ENCODE measurements around the gene TTC24.
"Not testable (repeated sequence)": the region's sequence is repeated elsewhere in the genome, so short reads cannot be mapped to it uniquely, and the experiment has no call there.

TTC24 gene

DNA sequence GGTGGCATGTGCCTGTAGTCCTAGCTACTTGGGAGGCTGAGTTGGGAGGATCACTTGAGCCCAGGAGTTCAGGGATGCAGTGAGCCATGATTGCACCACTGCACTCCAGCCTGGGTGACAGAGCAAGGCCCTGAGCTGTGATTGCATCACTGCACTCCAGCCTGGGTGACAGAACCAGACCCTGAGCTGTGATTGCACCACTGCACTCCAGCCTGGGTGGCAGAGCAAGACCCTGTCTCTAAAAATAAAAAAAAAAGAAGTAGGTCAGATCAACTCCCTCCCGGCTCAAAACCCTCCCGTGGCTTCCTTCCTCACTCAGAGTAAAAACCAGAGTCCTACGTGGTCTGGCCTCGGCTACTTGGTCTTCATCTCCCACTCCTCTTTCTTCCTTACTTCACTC is 26.6 kb upstream of the TTC24 start:
- DNase-seq (ENCODE audit: extremely low spot score, insufficient read length, low read depth); FAIRE-seq: not testable (repeated sequence)

DNA sequence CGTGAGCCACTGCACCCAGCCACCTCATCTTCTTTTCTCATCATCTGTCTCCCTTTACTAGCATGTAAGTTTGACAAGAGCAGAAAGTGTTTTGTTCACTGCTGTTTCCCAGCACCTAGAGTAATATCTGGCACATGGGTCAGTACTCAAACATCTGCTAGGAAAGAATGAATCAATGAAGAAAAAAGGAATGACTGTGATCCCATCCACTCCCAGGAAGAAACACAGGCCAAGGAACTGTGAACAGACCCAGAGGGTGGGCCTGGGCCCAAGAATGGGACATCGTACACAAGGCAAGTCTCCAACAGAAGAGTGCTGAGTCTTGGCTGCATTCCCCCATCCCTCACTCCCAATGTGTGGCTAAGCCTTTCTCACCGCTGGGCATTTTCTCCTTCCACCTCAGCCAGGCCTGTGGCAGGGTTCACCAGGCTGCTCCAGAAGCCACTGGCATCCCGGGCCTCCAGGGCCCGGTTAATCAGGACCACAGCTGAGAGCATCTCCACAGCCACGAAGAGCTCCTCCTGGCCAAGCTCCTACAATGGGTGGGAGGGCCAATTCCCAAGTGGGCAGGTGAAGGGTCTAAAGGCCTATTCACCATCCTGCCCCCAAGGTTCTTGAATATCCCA is 25.6 kb upstream of the TTC24 start:
- no peak for FAIRE-seq

DNA sequence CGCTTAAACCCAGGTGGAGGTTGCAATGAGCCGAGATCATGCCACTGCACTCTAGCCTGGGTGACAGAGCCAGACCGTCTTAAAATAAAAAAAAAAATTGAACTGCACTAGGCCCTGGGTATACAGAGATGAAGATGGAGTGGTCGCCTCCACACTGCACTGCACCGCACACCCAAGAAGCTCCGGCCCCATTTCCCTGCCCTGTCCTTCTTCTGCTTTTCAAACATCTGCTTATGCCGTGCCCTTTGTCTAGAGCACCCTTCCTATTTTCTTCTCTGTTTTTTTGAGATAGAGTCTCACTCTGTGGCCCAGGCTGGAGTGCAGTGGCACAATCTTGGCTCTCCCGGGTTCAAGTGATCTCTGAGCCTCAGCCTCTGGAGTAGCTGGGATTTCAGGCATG is 24.6 kb upstream of the TTC24 start:
- no peak for DNase-seq (ENCODE audit: extremely low spot score, insufficient read length, low read depth)

More for the DNA sequence above, 25.6 kb upstream of the TTC24 start:
- DNase-seq (ENCODE audit: extremely low spot score, insufficient read length, low read depth), result no peak

DNA sequence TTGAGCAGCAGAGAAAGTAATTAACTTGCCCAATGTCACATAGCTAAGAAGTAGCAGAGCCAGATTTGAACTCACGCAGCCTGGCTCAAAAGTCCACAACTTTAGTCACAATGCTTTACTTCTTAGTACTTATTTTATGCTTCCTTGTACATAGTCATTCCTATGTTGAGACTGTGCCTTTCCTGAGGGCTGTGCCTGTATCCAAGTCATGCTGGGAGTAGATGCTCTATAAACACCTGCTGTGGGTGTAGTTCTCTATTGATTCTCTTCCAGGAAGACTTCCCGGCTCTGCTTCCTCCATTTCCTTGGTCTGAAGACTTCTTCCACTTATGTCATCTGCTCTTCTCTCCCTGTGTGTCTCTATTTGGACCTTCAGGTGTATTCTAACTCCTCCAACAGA is 23.8 kb upstream of the TTC24 start:
- DNase-seq (ENCODE audit: extremely low spot score, insufficient read length, low read depth), result no peak
- FAIRE-seq, result no peak

More for the DNA sequence above, 24.6 kb upstream of the TTC24 start:
- FAIRE-seq, result no peak

DNA sequence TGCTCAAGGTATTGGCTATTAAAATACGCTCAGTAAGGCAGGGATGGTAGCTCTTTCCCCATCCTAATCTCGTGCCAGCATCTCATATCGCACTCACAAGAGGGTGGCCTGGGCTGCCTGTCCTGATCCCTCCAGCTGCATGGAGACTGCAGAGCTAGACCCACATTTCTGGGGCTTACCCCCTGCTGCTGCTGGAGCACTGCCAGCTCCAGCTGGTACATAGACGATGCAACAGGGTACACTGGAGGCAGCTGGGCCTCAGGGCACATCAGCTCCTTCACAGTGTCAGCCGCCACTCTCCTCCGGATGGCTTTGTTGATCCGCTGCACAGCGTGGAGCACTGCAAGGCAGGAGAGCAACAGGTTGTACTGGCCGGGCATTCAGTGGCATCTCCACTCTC is 23.2 kb upstream of the TTC24 start:
- DNase-seq (ENCODE audit: extremely low spot score, insufficient read length, low read depth) (no peak), FAIRE-seq (no peak)

DNA sequence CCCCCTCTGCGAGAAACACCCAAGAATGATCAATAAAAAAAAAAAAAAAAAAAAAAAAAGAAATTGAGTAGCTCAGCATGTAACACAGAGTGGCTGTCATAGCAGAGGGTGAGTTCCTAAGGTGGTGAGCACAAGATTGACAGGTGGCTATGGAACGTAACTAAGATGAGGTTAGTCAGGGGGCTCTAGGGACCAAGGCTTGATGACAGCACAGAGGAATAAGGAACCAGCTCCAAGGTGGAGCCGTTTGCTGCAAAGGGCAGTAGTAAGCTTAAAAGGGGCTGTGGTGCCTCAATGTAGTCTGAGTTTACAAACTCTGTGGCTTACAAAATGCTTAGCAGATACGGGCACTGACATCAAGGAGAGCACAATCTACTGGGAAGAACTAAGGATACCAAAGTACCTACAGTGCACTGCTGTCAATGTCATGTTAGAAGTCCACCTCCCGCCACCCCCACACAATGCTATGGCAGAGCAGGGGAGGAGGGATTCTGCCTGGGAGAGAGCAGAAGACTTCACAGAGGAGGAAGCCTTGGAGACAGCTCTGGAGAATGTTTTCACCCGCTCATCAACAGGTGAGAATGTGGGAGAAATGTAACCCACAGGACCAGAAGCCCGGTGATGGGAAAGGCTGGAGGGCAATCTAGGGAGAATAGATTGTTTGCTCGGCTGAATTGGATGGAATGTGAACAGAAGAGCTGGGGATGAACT is 20.3 kb upstream of the TTC24 start:
- DNase-seq (ENCODE audit: extremely low spot score, insufficient read length, low read depth), result no peak
- no peak for FAIRE-seq

DNA sequence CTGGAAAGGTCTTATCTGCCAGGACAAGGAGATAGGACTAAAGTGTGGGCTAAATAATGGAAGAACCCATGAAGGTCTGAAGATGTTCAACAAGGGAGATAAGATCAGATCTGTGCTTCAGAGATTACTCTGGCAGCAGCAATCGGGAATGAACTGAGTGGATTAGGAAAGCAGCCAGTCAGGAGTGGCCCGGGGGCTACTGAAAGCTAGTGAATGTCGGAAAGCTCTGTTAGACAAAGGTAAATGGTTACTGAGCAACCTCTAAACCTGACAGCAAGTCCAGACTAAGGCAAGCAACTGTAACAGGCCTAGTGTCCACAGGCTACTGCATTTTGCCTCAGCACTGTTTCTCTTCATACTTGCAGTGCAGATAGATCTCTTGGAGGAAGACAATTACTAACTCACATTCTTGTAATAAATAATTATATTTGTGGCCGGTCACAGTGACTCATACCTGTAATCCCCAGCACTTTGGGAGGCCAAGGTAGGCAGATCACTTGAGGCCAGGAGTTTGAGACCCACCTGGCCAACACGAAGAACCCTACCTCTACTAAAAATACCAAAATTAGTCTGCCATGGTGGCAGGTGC is 19.6 kb upstream of the TTC24 start:
- DNase-seq (ENCODE audit: extremely low spot score, insufficient read length, low read depth) (no peak), FAIRE-seq (no peak)

DNA sequence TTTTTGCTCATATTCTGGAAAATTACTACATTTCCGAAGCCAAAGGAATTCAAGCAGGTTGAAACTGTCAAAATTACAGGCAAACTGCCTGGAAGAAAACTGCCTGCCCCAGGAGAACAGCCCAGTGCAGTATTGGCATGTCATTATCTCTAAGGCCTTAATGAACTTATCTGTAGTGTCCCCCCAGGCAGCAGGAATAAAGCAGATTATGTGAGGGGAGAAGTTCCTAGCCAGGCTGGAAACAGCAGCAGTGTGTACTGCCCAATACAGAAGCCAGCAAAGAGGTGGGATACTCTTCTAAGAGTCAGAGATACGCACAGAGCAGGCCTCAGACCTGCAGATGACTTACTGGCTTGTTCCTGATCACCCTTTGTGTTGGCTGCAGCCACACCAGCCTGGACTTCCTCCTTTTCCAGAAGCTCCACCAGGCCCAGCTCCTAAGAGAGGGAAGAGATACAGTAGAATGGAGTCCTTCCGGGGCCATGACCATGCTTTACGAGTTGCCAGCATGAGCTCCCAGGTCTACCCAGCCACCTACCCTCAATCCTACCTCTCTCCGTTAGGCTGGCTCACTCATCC is 18.8 kb upstream of the TTC24 start:
- FAIRE-seq (no peak), DNase-seq (ENCODE audit: extremely low spot score, insufficient read length, low read depth) (no peak)

DNA sequence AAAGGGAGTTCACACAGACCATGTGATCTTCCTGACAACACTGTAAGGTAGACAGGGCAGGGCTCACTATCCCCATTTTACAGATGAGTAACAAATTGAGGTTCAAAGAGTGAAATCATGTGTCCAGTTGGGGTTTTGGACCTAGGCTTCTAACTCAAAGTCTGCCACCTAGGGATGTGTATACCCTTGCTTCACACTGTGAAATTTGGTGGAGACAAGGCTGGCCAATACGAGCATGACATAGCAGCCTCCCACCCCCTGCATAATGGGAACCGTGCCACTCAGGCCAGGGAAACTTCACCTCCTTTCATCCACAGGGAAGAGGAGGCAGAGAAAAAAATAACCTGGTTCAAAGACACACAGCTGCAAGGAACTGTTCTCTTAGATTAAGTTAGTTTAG is 14.0 kb upstream of the TTC24 start:
- FAIRE-seq (no peak), DNase-seq (ENCODE audit: extremely low spot score, insufficient read length, low read depth) (no peak)

DNA sequence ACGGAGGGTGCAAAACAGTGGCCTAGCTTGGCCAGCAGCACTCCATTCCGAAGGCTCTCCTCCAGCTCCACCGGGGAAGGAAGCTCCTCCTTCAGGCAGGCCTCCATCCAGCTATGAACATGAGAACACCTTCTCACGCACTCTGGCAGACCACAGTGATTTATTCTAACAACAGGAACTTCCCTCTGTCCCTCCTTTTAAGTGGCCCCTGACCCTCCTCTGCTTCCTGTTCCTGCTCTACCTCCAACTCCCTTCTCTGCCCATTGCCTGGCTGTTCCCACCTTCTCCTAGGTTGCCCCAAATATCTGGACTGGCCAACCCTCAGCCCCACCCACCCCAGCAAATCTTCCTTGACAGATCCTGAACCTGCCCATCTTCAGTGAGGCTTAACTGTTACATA is 13.1 kb upstream of the TTC24 start:
- DNase-seq (ENCODE audit: extremely low spot score, insufficient read length, low read depth) (no peak), FAIRE-seq (no peak)

DNA sequence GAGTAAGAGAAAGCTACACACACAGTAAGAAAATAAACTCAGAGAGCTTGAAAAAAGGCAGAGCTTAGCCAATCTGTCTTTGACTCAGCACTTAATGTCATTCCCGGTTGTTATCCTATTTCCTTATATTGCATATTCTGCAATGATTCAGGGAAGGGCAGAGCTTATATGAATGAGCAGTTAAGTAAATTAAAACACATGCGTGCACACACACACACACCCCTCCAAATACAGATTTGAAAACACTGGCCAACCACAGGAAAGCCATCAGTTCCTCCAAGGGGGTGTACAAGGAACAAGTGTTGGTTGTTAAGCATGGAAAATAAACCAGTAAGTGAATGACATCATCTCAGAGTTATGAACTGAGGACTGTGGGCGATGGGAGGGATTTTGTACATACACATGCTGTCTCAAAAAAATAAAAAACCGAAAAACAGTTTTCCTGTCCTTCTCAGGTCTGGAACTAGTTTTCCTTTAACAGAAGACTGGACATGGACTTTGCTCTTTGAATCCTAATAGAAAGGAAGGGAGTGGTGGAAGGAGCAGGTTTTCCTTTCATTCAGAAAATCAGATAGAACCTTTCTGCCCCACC is 8.2 kb upstream of the TTC24 start:
- DNase-seq (ENCODE audit: extremely low spot score, insufficient read length, low read depth), result no peak
- FAIRE-seq, result no peak

DNA sequence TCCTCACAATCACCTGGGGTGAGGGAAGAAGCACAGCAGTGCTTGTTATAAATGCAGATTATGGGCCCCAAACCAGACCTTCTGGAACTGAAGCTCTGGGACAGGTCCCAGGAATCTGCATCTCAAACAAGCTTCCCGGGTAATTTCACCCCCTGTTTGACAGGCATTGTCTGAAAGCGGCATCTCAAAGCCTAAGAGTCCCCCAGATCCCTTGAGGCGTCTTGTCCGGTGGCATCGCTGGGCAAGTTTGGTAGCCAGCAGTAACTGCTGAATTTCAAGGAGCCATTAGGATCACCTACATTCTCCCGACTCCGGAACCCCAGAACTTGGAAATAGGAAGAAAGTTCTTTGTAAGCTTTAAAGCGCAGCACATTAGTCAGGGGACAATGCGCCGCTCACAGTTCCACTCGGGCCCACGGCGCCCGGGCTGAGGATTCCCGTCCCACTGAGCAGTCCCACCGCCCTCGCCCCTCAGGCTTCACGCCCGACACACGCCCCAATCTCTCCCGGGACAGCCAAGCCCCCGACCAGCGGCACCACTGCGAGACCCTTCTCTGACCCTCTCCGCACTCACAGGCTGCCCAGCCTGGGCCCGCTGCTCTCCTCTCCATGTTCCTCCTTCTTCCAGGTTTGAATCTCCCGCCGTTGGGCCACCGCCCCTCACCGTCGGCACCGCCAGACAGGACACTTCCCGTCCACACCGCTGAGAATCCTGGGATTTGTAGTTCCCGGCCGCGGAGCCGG is 7.4 kb upstream of the TTC24 start, which contains the start of gene IQGAP3:
Gene IQGAP3, minus strand, starts transcription at position 647 of the 744 bp plus-strand sequence. Its CDS starts 36 bp downstream, at position 611.
- FAIRE-seq, result peak; percentile 73
- DNase-seq (ENCODE audit: extremely low spot score, insufficient read length, low read depth), result peak; percentile 89

DNA sequence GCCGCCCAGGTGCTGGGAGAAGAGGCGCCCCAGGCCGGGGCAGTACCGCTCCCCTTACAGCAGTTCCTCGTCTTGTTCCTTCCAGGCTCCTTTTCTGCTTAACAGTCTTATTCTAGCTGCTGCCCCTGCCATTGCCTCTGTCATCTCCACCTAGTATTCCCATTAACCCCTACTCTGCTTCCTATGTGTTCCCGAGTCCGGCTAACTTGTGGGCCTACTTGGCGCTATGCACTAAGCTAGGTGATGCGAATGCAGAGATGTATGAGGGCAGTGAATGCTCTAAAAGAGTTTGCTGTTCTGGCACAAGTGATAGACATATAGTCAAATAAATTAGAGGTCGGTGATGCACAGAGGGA is 6.9 kb upstream of the TTC24 start:
- DNase-seq (ENCODE audit: extremely low spot score, insufficient read length, low read depth) (no peak), FAIRE-seq (no peak)

DNA sequence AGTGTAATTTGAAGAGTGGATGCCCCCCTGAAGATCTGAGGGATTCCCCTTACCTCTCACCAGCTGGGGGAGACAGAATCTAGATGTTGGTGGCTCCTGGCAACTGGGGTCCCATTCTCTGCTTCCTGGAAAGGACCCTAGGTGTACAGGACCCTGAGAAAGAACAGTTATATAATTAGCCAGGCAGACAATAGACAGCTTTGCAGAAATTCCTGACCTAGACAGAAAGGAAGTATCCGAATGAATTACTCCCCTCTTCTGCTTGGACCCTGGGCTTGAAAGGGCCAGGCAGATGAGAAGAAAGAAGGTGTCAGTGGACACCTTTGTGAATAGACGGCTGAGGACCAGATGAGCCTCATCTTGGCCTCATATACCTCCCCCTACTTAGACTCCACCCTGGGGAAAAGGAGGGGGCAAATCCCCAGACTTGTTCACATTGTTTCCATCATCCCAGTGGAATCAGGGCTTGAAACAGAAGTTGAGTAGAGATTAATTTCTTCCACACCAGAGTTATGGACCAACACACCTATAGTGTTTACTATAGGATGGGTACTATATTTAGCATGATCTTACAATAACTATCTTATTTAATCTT is 5.4 kb upstream of the TTC24 start:
- FAIRE-seq (no peak), DNase-seq (ENCODE audit: extremely low spot score, insufficient read length, low read depth) (no peak)

DNA sequence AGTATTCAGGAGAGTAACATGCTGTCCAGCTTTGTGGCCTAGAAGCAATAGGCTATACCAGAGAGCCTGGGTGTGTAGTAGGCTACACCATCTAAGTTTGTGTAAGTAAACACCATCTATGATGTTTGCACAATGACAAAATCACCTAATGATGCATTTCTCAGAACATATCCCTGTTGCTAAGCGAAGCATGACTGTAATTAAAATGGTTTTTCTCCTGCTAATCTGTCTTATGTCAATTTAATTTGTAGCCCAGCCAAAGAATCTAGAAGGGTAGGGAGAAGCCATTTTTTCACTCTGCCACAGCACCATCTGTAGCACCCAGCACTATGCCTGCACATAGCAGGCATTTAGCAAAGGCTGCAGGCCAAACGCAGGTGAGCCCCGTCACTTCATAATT is 2.0 kb upstream of the TTC24 start:
- no peak for FAIRE-seq

DNA sequence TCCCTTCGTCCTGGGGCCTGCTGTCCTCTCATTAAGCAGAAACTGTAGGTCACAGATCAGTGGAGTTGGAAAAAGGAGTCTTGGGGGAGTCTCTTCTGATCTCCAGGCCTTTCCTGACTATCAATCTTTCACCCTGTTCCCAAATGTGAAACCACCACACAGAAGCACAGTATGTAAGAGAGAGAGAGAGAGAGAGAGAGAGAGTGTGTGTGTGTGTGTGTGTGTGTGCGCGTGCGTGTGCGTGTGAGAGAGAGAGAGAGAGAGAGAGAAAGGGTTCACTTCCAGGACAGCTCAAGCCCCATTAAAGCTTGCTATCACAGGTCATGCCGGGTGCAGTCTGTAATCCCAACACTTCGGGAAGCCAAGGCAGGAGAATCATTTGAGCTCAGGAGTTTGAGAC is 1.5 kb upstream of the TTC24 start:
- DNase-seq (ENCODE audit: extremely low spot score, insufficient read length, low read depth), result no peak
- no peak for FAIRE-seq

More for the DNA sequence above, 2.0 kb upstream of the TTC24 start:
- DNase-seq (ENCODE audit: extremely low spot score, insufficient read length, low read depth), result no peak

DNA sequence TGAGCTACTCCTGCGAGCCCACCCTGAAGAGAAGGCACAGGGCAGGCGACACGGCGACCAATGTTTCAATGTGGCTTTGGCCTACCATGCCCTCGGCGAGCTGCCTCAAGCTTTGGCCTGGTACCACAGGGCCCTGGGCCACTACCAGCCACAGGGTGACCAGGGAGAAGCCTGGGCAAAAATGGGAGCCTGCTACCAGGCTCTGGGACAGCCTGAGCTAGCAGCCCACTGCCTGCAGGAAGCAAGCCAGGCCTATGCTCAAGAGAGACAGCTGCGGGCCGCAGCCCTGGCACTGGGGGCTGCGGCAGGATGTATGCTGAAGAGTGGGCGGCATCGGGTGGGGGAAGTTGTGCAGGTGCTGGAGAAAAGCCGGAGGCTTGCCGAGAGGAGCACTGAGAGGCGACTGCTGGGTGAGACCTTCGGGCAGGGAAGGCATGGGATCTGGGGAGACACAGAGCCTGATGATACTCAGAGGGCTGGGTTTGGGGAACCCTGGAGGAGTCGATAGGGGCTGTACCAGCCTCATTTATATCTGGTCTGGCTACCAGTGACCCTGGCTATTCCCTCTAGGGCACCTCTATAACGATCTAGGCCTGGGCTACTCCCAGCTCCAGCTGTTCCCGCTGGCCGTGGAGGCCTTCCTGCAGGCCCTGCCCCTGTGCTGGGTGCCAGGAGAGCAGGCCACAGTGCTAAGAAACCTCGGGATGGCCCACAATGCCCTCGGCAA is 2.3 kb downstream of the TTC24 start:
- DNase-seq (ENCODE audit: extremely low spot score, insufficient read length, low read depth), result no peak
- FAIRE-seq, result no peak

DNA sequence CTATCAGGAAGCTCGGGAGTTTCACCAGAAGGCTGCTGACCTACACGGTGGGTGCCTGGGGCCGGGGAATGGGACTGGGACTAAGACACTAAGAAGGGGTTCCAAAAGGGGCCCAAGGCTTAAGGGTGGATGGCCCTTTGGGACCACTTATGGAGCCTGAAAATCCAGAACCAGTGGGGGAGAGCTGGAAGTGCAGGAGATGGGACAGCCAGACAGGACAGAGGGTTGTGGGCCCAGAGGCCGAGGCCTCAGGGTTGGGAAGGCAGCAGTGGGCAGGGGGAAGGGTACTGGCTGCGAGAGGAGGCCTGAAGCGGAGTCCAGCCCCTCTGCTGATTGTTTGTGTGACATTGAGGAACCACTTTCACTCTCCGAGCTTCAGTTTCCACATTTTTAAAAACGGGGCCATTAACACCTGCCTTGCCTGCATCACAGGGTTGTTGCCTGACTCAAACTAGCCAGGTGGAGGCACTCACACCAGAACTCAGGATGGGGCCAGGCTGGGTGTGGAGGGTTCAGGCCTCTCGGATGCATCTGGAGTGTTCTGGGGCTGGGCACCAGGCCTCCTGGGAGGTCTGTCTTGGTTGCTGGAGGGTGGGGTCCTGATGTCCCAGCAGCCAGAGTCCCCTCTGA is 3.0 kb downstream of the TTC24 start:
- FAIRE-seq (peak; percentile 39), DNase-seq (ENCODE audit: extremely low spot score, insufficient read length, low read depth) (no peak)

Data from GM18507 (cell line).